ENCODE measurements around the gene MMP8. TPM values are rescaled to one million over a fixed set of nuclear protein-coding genes. Genes with fewer than 3 reads are reported as not detected.

Gene MMP8
- total and polyA plus RNA-seq, 7 donors, result 0.03 to 0.59 (median 0.04) TPM; not detected in 2

GRCh38 chr11:102685338-102685737, 39.4 kb downstream of the MMP8 start:
- Histone ChIP-seq H3K36me3 (ENCODE audit: insufficient read depth in 1 of 2, low read depth in 1 of 2) (no peaks in the 10 kb centered on the region), H3K4me1 (no peaks in the 10 kb centered on the region), H3K4me3 (no peak overlapping the region), H3K9me3 (no peaks in the 10 kb centered on the region), H3K27me3 (ENCODE audit: insufficient read depth in 3 of 3, low read length in 2 of 3) (no peaks in the 10 kb centered on the region), H3K27ac (no peak overlapping the region)
- TF ChIP-seq CTCF (IDR thresholded peaks at IDR 0.05), result no peak
- ATAC-seq (no peak), DNase-seq (no peak)
- WGBS, 3 donors, result 22 to 48% (median 24%) methylated on average over 3 of the region's 3 CpGs
- intact Hi-C loops (cut with DNase I), result no loop called here

- TF ChIP-seq CTCF (IDR thresholded peaks at IDR 0.05), result no peak
- H3K27ac ChIP-seq, result no peak overlapping the region
- no peak for ATAC-seq
- intact Hi-C loops (cut with DNase I), result no loop called here
- no peaks in the 10 kb centered on the region for H3K4me1 ChIP-seq
- H3K4me3 ChIP-seq, result no peak overlapping the region
- DNase-seq, result no peak
- H3K27me3 ChIP-seq (ENCODE audit: insufficient read depth in 3 of 3, low read length in 2 of 3), result no peaks in the 10 kb centered on the region
- 74 to 77% (median 75%) methylated on average over 4 of the region's 4 CpGs for WGBS, 3 donors
- no peaks in the 10 kb centered on the region for H3K9me3 ChIP-seq
- H3K36me3 ChIP-seq (ENCODE audit: insufficient read depth in 1 of 2, low read depth in 1 of 2), result no peaks in the 10 kb centered on the region
These were observed 41.5 kb downstream of the MMP8 start for GRCh38 chr11:102683277-102683676.

DNA sequence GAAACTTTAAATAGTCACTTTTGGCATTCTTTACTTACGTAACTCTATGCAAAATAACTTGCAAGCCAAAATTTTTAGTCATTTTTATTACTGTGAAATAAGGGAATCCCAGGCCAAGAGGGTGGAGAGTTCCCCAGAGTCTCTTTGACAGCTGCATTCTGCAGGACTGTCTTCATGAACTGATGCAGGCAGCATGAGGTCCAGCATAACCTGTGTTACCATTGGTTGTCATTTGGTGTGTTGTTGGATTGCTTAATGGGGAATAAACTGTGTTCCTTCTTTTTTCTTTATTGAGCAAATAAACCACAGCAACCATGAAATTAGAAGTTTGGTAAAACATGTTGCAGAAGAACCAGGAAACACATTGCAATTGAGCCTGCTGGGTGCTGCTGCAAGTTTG, 43.8 kb downstream of the MMP8 start:
- peak in 3 of 4 donors; percentile 68 to 80 (median 72) for ATAC-seq
- peak in 1 of 2 donors; percentile 32 for DNase-seq
- Histone ChIP-seq H3K4me1 (no peaks in the 10 kb centered on the region), H3K27ac (no peak overlapping the region), H3K27me3 (ENCODE audit: insufficient read depth in 3 of 3, low read length in 2 of 3) (no peaks in the 10 kb centered on the region), H3K4me3 (no peak overlapping the region), H3K9me3 (no peaks in the 10 kb centered on the region), H3K36me3 (ENCODE audit: insufficient read depth in 1 of 2, low read depth in 1 of 2) (no peaks in the 10 kb centered on the region)
- no peak for TF ChIP-seq CTCF (IDR thresholded peaks at IDR 0.05)
- intact Hi-C loops (cut with DNase I), result no loop called here
- WGBS, 3 donors, result 22 to 34% (median 23%) methylated on average over 1 of the region's 1 CpG

DNA sequence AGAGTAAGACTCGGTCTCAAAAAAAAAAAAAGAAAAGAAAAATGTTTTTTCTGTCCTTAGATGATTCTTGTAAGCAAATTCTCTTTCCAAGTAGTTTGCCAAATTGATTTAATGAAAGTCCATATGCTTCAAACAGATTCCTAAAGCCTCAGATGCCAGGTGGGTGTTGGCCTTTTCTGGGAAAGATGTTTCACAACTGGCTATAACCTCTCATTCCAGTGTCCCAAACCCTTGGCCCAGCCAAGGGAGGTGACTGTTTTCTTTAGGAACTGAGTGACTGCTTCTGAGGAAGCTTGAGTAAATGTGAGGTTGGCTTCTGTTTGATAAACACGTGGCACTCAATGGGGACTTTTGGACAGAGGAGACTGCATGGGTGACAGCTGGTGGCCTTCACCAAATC, 46.7 kb downstream of the MMP8 start:
- intact Hi-C loops (cut with DNase I), result no loop called here
- H3K27ac ChIP-seq, result no peak overlapping the region
- no peaks in the 10 kb centered on the region for H3K9me3 ChIP-seq
- WGBS, 3 donors, result 39 to 63% (median 43%) methylated on average over 2 of the region's 2 CpGs
- ATAC-seq (no peak), DNase-seq (no peak)
- H3K36me3 ChIP-seq (ENCODE audit: insufficient read depth in 1 of 2, low read depth in 1 of 2), result no peaks in the 10 kb centered on the region
- H3K4me3 ChIP-seq, result no peak overlapping the region
- no peaks in the 10 kb centered on the region for H3K4me1 ChIP-seq
- H3K27me3 ChIP-seq (ENCODE audit: insufficient read depth in 3 of 3, low read length in 2 of 3), result no peaks in the 10 kb centered on the region
- no peak for TF ChIP-seq CTCF (IDR thresholded peaks at IDR 0.05)

GRCh38 chr11:102676084-102676483, 48.7 kb downstream of the MMP8 start:
- H3K36me3 ChIP-seq (ENCODE audit: insufficient read depth in 1 of 2, low read depth in 1 of 2), result no peaks in the 10 kb centered on the region
- no peak for ATAC-seq
- intact Hi-C loops (cut with DNase I), result no loop called here
- no peaks in the 10 kb centered on the region for H3K27me3 ChIP-seq (ENCODE audit: insufficient read depth in 3 of 3, low read length in 2 of 3)
- whole genome bisulfite sequencing, 3 donors, result 52 to 54% (median 53%) methylated on average over 2 of the region's 2 CpGs
- H3K4me1 ChIP-seq, result no peaks in the 10 kb centered on the region
- no peaks in the 10 kb centered on the region for H3K9me3 ChIP-seq
- no peak overlapping the region for H3K4me3 ChIP-seq
- no peak for TF ChIP-seq CTCF (IDR thresholded peaks at IDR 0.05)
- no peak for DNase-seq
- H3K27ac ChIP-seq, result no peak overlapping the region

Measured in psoas muscle (tissue), 8 donors.